HUES48 (cell line): ENCODE results near the gene SLK.
A peak's percentile ranks its signal among the peaks of the same experiment; 100 is the strongest.

Experiments used
- H3K27ac ChIP-seq: one replicate; pipeline ENCODE4 v1.7.0; 2013; ENCODE audit warnings: low read depth, low read length, inconsistent platforms
- H3K27me3 ChIP-seq: 2 replicates; pipeline ENCODE4 v1.6.1; 2013; ENCODE audit warnings: mild to moderate bottlenecking, low read length; ENCODE audit not compliant: control insufficient read depth, insufficient read depth
- H3K36me3 ChIP-seq: 2 replicates; pipeline ENCODE4 v1.6.1; 2013; ENCODE audit warnings: low read length; ENCODE audit not compliant: control insufficient read depth, insufficient read depth
- H3K4me1 ChIP-seq: 2 replicates; pipeline ENCODE4 v1.6.1; 2013; ENCODE audit warnings: mild to moderate bottlenecking, low read length; ENCODE audit not compliant: control insufficient read depth, insufficient read depth
- H3K4me3 ChIP-seq: 2 replicates; pipeline ENCODE4 v1.5.1; 2013; ENCODE audit warnings: mild to moderate bottlenecking, low read depth, low read length
- H3K9ac ChIP-seq: 2 replicates; pipeline ENCODE4 v1.6.1; 2013; ENCODE audit warnings: mild to moderate bottlenecking, low read depth, low read length, moderate library complexity
- H3K9me3 ChIP-seq: 2 replicates; pipeline ENCODE4 v1.6.1; 2013; ENCODE audit warnings: low read length; ENCODE audit not compliant: control insufficient read depth, insufficient read depth

SLK gene

GRCh38 chr10:103942866-103943265 lies 24.1 kb upstream of the SLK start:
- H3K27me3 ChIP-seq, result no peaks in the 10 kb centered on the region
- H3K4me1 ChIP-seq, result no peaks in the 10 kb centered on the region
- no peaks in the 10 kb centered on the region for H3K9me3 ChIP-seq
- no peak overlapping the region for H3K4me3 ChIP-seq
- no peaks in the 10 kb centered on the region for H3K36me3 ChIP-seq
- no peak overlapping the region for H3K9ac ChIP-seq
- H3K27ac ChIP-seq, result no peak overlapping the region

DNA sequence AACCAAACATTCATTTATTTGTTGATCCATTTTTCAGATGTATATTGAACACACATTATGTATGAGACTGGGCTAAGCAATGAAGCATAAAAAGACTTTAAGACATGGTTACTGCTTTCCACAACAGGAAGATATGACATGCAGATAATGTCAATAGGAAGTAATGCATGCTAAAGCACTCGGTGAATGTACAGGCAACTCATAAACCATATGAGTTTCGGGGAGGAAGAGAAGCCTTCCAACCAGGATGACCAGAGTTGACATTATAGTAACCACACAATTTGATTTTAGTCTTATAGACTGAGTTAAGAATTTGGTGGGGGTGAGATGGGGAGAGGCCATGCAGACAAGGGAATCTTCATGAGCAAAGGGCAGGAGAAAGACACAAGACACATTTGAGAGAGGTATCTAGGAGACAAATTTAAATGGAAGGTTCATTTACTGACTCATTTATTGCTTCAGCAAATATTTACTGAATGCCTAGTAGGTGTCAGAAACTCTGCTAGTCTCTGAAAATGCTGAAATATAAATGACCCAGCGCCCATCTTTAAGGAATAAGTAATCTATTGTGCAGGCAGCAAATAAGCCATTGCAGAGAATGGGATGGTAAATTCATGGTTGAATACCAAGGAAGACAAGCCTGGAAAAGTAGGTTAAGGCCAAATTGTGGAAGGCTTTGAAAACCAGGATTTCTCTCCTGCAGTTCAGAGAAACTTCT lies 19.0 kb upstream of the SLK start:
- Histone ChIP-seq H3K9me3 (no peaks in the 10 kb centered on the region), H3K27me3 (no peaks in the 10 kb centered on the region), H3K36me3 (no peaks in the 10 kb centered on the region), H3K4me3 (no peak overlapping the region), H3K27ac (no peak overlapping the region), H3K9ac (no peak overlapping the region), H3K4me1 (no peaks in the 10 kb centered on the region)

- no peak overlapping the region for H3K4me3 ChIP-seq
- H3K36me3 ChIP-seq, result no peaks in the 10 kb centered on the region
- no peak overlapping the region for H3K27ac ChIP-seq
- H3K9me3 ChIP-seq, result no peaks in the 10 kb centered on the region
- no peak overlapping the region for H3K9ac ChIP-seq
- no peaks in the 10 kb centered on the region for H3K27me3 ChIP-seq
- H3K4me1 ChIP-seq, result no peaks in the 10 kb centered on the region
Measured at GRCh38 chr10:103949728-103950127, 17.2 kb upstream of the SLK start.

DNA sequence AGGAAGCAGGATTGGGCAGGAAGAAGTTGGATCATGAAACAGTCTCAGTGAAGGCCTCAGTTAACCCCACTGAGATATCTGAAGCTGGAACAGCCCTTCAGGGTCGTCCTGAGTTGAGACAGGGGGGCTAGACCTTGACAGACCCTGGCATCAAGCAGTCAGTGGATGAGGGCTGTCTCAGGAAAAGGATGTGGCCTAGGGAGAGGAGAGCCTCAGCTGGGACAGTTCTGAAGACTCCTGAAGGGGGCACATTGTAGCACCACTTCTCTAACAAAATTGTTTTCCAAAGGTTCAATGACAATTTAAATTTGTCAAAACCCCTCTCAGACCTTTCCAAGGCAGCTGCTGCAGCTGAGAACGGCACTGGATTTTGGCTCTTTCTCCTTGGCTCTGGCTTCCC lies 15.8 kb upstream of the SLK start:
- Histone ChIP-seq H3K9me3 (no peaks in the 10 kb centered on the region), H3K27me3 (no peaks in the 10 kb centered on the region)

GRCh38 chr10:103951942-103952341 lies 15.0 kb upstream of the SLK start:
- H3K4me1 ChIP-seq, result no peaks in the 10 kb centered on the region
- no peak overlapping the region for H3K27ac ChIP-seq
- H3K36me3 ChIP-seq, result no peaks in the 10 kb centered on the region
- H3K9ac ChIP-seq, result no peak overlapping the region
- no peak overlapping the region for H3K4me3 ChIP-seq
- no peaks in the 10 kb centered on the region for H3K9me3 ChIP-seq
- H3K27me3 ChIP-seq, result no peaks in the 10 kb centered on the region

More for the DNA sequence above, 15.8 kb upstream of the SLK start:
- Histone ChIP-seq H3K27ac (no peak overlapping the region), H3K4me3 (no peak overlapping the region), H3K9ac (no peak overlapping the region), H3K36me3 (no peaks in the 10 kb centered on the region), H3K4me1 (no peaks in the 10 kb centered on the region)

GRCh38 chr10:103954543-103954942 lies 12.4 kb upstream of the SLK start:
- Histone ChIP-seq H3K9ac (no peak overlapping the region), H3K4me1 (no peaks in the 10 kb centered on the region), H3K27me3 (no peaks in the 10 kb centered on the region), H3K9me3 (no peaks in the 10 kb centered on the region), H3K4me3 (no peak overlapping the region), H3K36me3 (no peaks in the 10 kb centered on the region), H3K27ac (no peak overlapping the region)

DNA sequence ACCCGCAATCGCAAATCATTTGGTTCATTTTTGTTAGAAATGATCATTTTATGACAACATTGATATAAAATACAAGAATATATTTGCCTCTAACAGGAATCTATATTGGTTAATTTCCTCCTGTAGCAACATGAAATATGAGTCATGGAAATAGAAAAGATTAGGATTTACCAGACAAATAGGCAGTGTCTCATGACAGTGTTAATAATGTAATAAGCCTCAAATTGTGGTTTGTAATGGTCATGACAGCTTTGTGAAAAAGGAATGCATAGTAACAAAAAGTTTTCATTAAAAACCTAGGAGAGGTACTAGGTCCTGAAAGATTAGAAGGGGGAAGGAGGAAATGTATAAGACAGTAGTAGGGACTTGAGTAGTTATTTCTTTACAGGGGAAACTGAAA lies 7.9 kb upstream of the SLK start:
- Histone ChIP-seq H3K36me3 (no peaks in the 10 kb centered on the region), H3K27me3 (no peaks in the 10 kb centered on the region), H3K9me3 (no peaks in the 10 kb centered on the region), H3K9ac (no peak overlapping the region), H3K4me1 (no peaks in the 10 kb centered on the region), H3K27ac (no peak overlapping the region), H3K4me3 (no peak overlapping the region)

GRCh38 chr10:103960103-103960502 lies 6.8 kb upstream of the SLK start:
- H3K4me1 ChIP-seq, result no peaks in the 10 kb centered on the region
- H3K27ac ChIP-seq, result no peak overlapping the region
- H3K36me3 ChIP-seq, result no peaks in the 10 kb centered on the region
- no peaks in the 10 kb centered on the region for H3K27me3 ChIP-seq
- H3K4me3 ChIP-seq, result no peak overlapping the region
- no peaks in the 10 kb centered on the region for H3K9me3 ChIP-seq
- no peak overlapping the region for H3K9ac ChIP-seq

DNA sequence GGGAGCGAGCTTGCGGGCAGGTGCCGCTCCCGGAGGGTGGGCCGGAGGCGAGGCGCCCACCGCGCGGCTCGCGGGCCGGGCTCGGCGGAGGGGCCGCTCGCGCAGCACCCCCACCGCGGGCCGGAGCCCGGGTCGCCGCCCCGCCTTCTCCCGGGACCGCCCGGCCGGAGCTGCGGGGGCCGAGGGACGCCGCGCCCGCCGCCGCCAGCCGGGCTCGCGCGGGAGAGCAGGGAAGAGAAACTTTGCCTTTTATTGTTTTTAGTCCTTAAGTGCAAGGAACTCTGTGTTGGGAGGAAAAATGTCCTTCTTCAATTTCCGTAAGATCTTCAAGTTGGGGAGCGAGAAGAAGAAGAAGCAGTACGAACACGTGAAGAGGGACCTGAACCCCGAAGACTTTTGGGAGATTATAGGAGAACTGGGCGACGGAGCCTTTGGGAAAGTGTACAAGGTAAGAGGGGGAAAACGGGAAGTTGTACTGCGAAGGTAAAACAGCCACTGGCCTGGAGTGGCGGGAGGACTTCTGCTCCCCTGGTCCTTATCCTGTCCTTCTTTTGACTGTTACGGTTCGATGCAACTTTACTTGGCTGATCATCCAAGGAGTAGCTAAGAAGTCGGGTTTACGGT lies 620 bp downstream of the SLK start:
- Histone ChIP-seq H3K27ac (peak overlapping the region; percentile 1), H3K9ac (peak overlapping the region; percentile 67), H3K36me3 (no peaks in the 10 kb centered on the region), H3K27me3 (peaks cover 3% of the 10 kb centered on the region; the same call in 1 of the 2 replicates), H3K4me1 (peaks cover 19% of the 10 kb centered on the region), H3K9me3 (no peaks in the 10 kb centered on the region), H3K4me3 (peak overlapping the region; percentile 91)

DNA sequence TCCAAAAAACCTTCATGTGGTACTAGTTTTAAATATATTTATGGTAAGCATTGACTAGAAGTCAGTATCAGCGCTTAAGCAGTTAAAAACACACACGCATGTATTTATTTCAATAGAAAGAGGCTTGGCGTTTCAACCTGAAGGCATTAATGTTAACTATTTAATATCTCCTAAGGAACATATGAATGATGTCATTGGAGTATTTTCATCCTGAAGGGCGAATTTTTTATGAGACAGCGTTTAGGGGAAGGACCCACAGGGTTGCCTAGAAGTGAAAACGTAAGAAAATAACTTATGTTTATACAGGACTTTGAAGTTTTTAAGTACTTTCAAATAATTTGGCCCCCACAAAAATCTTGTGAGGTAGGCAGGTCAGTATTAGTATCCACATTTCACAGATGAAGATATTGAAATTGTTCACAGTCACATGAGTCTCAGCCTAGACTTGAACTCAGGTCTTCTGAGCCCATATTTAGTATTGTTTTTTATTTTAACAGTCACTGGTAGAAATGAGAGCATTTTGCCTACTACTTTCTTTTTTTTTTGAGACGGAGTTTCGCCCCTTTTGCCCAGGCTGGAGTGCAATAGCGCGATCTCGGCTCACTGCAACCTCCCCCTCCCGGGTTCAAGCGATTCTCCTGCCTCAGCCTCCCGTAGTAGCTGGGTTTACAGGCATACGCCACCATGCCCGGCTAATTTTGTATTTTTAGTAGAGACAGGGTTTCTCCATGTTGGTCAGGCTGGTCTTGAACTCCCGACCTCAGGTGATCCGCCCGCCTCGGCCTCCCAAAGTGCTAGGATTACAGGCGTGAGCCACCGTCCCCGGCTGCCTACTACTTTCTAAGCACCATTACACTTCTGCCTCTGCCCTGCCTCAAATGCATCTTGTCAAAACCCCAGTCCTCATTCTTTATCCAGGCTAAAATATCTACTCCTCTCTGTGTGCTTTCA lies 1.8 kb downstream of the SLK start:
- H3K36me3 ChIP-seq, result no peaks in the 10 kb centered on the region
- no peak overlapping the region for H3K27ac ChIP-seq
- peak overlapping the region; percentile 91 for H3K4me3 ChIP-seq
- peaks cover 3% of the 10 kb centered on the region; the same call in 1 of the 2 replicates for H3K27me3 ChIP-seq
- H3K9me3 ChIP-seq, result no peaks in the 10 kb centered on the region
- no peak overlapping the region for H3K9ac ChIP-seq
- peaks cover 19% of the 10 kb centered on the region for H3K4me1 ChIP-seq
